ENCODE data around the gene PRDM1.
A peak's percentile ranks its signal among the peaks of the same experiment; 100 is the strongest.

PRDM1 gene

GRCh38 chr6:106072501-106073090 is 13.5 kb upstream of the PRDM1 start:
- no peak for DNase-seq

- no peak for DNase-seq
These were observed 12.0 kb upstream of the PRDM1 start for GRCh38 chr6:106074146-106074545.

- DNase-seq = no peak
These were observed 10.0 kb upstream of the PRDM1 start for GRCh38 chr6:106076139-106076538.

DNA sequence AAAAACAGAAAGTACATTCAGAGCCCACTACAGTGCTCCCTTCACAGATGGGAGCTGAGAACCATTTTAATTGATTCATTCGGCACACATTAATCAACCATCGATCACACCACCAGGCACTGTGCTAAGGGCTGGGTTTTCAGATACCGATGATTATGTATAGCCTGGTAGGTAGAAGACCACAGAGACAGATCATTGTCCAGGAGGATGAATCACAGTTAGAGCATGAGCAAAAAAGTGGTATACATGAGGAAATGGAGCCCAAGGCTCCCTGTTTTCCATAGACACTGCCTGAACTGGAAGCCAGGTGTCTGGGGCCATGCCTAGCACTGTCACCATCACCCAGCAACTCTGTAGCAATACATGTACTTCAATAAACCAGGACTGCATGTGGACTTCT is 9.0 kb upstream of the PRDM1 start:
- no peak for DNase-seq

GRCh38 chr6:106077881-106078280 is 8.3 kb upstream of the PRDM1 start:
- DNase-seq = no peak

GRCh38 chr6:106079961-106080762 is 6.0 kb upstream of the PRDM1 start:
- DNase-seq = no peak

GRCh38 chr6:106080763-106081095 is 5.4 kb upstream of the PRDM1 start:
- DNase-seq = no peak

- no peak for DNase-seq
These were observed 4.4 kb upstream of the PRDM1 start for GRCh38 chr6:106081715-106082114.

GRCh38 chr6:106082735-106083398 is 3.3 kb upstream of the PRDM1 start:
- DNase-seq = no peak

GRCh38 chr6:106083618-106084017 is 2.5 kb upstream of the PRDM1 start:
- DNase-seq = no peak

GRCh38 chr6:106084106-106084988 is 1.8 kb upstream of the PRDM1 start:
- no peak for DNase-seq

DNA sequence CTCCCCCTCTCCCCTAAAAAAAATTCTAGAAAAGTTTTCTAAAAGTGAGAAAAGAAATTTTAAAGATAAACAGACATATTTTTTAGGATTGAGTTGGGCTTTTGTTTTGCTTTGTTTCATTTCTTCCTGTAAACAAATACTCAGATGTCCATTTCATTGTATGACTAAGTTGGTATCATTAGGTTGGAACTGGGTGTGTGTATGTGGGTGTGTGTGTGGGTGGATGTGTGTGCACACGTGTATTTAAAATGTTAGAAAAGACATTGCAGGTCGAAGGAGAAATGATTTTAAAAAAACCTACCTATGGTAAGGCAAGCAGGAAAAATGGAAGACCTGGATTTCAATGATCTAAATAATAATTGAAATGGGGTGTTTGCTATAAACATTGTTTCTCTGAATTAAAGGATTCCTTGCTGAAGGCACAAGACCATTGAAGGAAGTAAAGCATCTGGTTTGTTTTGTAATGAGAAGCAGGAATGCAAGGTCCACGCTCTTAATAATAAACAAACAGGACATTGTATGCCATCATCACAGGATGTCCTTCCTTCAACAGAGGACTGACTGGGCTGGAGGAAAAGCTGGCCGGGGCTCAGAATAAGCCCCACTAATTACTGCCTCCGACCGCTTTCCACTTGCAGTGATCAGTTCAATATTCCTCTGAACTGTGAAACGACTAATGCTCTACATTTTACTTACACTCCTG is 996 bp upstream of the PRDM1 start:
- DNase-seq = no peak

- DNase-seq = no peak
These were observed 498 bp upstream of the PRDM1 start for GRCh38 chr6:106085692-106085983.

DNA sequence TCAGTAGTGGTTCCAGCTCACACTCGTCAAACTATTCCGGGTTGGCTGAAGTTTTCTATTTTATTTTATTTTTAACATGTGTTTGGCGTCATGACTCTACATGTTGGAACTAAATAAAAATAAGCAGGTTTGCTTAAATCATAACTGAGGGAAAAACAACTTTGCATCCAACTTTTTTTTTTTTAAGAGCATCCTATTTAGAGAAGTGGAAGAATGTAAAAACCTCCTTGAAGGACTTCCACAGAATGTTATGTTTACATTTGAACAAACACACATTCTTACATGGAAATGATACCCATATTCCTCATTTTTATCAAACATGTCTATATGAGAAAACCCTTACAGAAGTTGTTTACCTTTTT is 659 bp downstream of the PRDM1 start:
- DNase-seq = no peak

DNA sequence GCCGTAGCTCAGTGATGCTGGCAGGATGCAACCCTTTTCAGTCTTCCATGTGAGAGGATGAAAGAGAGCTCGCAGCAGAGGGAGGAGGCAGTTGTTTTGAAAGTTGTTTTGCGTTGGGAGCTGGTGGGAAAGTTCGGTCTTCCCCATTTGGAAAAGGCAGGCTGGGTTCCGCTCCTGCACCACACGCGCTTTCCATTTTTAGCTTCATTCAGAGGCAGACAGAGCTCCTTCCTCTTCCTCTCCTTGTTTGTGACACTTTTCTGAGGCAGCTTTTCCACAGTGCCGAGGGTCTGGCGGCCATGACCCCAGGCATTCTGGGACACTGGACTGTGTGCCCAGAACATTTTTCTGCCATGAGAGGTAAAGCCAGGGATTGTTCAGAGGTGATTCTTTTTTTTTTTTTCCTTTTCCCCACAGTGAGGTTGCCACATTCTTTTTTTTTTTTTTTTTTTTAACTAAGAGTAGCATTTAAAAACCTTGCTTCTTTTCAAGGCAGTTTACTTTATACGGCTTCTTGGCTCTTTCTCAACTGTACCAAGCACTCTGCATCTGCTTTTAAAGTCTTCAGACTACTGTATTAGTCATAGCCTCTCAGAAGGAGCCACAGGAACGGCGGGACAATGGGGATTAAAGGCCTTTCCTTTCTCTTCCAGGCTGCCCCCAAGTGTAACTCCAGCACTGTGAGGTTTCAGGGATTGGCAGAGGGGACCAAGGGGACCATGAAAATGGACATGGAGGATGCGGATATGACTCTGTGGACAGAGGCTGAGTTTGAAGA is 1.6 kb downstream of the PRDM1 start:
- no peak for DNase-seq

DNA sequence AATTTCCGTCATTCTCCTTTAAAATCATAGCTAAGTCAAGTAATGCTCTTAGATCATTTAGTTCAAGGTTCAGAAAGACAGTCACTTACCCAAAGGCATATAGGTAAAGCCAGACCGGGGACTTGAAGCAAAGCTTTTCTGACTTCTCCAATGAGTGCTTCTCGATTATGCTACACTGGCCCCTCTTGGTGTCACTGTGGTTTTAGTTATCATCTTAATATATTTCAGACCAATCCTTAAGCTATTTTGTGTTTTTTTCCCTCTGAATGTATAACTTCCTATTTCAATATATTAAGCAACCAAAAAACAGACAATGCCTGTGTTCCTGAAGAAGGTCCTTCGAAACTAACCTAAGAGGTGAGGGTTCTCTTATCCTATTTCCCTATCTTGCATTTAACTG is 3.9 kb downstream of the PRDM1 start:
- no peak for DNase-seq

DNA sequence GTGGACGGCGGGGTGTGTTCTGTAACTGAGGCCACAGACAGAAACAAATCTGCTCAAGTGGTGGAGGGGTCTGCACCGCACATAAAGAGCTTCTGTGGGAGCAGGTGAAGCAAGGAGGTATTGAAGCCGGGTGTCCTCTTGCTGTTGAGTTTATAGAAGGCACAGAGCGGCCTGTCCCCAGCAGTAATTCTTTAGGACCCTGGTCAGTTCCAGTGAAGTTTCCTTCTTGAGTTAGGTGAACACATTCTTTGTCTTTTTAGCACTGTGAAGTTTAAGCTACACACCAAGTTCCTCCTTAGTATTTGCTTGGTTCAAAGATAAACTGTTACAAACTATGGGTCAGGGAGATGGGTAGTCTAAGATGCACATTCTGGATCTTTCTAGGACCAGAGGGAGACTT is 6.1 kb downstream of the PRDM1 start:
- no peak for DNase-seq

- no peak for DNase-seq
These were observed 8.3 kb downstream of the PRDM1 start for GRCh38 chr6:106094261-106094963.

- no peak for DNase-seq
These were observed 8.8 kb downstream of the PRDM1 start for GRCh38 chr6:106094964-106095335.

DNA sequence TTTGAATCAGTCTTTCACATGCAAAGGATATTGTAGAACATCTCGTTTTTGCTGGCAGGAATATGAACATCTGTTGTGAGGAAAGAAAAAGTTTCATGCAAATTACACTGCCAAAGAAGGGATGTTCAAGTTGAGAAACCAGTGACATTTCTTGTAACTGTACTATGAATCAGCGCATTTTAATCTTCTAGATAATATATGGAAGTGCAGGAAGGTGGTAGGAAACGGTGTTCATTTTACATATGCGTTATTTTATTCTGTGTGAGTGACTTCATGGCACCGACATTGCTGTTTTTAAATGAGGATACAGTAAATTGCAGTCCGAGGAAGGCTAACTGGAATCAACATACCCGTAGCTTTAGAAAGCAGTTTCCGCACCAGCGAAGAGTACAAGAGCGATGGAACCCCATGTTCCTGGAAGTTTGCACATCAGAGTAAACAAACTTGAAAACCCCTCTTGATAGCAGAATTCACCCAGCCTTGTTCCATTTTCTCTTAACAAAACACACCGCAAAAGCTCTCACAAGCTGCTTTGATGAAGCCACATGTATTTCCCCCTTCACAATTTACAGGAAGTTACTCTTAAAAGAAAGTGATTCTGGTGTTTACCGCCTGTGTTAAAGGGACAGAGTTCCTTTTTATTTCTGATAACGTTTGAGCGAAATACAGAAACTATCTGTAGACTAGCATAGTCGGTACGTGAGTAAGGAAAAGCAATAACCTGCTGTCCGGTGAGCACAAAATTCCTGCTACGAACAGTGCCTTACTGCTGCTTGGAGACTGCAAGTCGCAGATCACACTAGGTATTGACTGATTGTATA is 11.5 kb downstream of the PRDM1 start:
- peak; percentile 65 for DNase-seq
